Stomach smooth muscle (tissue), 2 donors: ENCODE results near the gene LRRFIP1.

Source experiments
- H3K27ac ChIP-seq: one replicate; pipeline ENCODE4 v1.7.0; 2013; ENCODE audit warnings: mild to moderate bottlenecking, low read length, inconsistent platforms
- H3K27me3 ChIP-seq, 2 donors: one replicate each; pipeline ENCODE4 v1.7.0; 2013; ENCODE audit warnings: low read length in 2 of 2; ENCODE audit not compliant: insufficient read depth in 2 of 2, control insufficient read depth in 1 of 2
- H3K36me3 ChIP-seq, 2 donors: one replicate each; pipeline ENCODE4 v1.7.0; 2013; ENCODE audit warnings: low read length in 2 of 2; ENCODE audit not compliant: control insufficient read depth in 2 of 2, insufficient read depth in 2 of 2
- H3K4me1 ChIP-seq: one replicate; pipeline ENCODE4 v1.7.0; 2013; ENCODE audit warnings: low read length; ENCODE audit not compliant: control insufficient read depth, insufficient read depth
- H3K4me3 ChIP-seq, 2 donors: one replicate each; pipeline ENCODE4 v1.7.0; 2013; ENCODE audit warnings: low read length in 2 of 2
- H3K9ac ChIP-seq, 2 donors: one replicate each; pipeline ENCODE4 v1.7.0; 2013; ENCODE audit warnings: low read length in 2 of 2, mild to moderate bottlenecking in 1 of 2
- H3K9me3 ChIP-seq, 2 donors: one replicate each; pipeline ENCODE4 v1.7.0; 2013; ENCODE audit warnings: low read length in 2 of 2; ENCODE audit not compliant: control insufficient read depth in 2 of 2
- donor health status: healthy.
- donor health status: Pancreatic carcinoma.

LRRFIP1 gene

DNA sequence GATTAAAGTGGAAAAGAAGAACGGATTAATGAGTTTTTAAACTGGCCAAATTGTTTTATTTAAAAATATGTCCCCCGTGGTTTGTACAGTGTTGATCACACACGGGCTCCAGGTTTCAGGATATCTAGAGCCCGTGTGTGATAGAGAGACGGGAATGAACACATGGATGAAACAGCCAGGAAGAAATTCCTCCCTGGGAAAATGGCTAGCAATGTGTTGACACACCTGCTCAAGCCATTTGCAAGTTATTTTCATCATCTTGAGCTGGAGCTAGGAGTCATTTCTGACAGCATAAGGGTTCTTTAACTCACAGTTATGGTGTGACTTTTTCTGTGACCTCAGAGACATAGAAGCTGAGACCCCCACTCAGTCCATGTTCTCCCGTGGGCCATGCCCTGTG, 81.6 kb downstream of the LRRFIP1 start:
- Histone ChIP-seq H3K4me3 (no peak overlapping the region), H3K36me3 (peaks cover 6 to 14% of the 10 kb centered on the region in 2 donors), H3K4me1 (peaks cover 60% of the 10 kb centered on the region), H3K27me3 (no peaks in the 10 kb centered on the region), H3K9ac (peak overlapping the region in 1 of 2 donors; percentile 7), H3K9me3 (no peaks in the 10 kb centered on the region), H3K27ac (peak overlapping the region; percentile 84)

DNA sequence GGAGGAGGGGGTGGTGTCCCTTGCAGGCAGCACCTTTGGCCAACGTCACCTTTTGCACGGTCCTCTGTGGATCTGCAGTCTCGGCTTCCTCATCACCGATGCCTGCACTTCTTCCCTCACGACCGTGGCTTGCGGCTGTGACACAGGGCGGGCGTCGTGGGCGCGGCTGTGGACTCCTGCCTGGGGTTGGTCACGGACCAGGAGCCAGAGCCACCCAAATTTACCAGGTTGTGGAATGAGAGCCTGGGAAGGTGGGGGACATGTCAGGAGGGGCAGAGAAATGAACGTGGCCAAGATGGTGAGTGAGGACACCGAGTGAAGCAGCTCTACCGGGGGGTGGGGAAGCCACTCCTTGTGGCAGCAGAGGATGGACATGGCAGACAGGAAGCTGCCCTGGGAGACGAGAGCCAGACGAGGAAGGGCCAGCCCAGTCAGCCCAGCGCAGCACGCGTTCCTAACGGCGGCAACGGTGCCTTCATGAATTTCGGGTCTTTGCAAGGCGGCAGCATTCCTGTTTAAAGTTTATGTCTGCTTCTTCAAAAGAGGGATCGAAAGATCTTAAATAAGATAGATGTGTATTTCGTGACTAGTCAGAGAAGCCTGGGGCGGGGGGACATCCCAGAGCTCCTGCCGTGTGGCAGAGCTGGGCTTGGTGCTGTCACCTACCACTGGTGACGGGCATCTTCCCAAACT, 84.2 kb downstream of the LRRFIP1 start:
- Histone ChIP-seq H3K4me3 (no peak overlapping the region), H3K27ac (peak overlapping the region; percentile 11), H3K4me1 (peaks cover 54% of the 10 kb centered on the region), H3K36me3 (peaks cover 6 to 14% of the 10 kb centered on the region in 2 donors), H3K9ac (no peak overlapping the region), H3K9me3 (no peaks in the 10 kb centered on the region), H3K27me3 (no peaks in the 10 kb centered on the region)

DNA sequence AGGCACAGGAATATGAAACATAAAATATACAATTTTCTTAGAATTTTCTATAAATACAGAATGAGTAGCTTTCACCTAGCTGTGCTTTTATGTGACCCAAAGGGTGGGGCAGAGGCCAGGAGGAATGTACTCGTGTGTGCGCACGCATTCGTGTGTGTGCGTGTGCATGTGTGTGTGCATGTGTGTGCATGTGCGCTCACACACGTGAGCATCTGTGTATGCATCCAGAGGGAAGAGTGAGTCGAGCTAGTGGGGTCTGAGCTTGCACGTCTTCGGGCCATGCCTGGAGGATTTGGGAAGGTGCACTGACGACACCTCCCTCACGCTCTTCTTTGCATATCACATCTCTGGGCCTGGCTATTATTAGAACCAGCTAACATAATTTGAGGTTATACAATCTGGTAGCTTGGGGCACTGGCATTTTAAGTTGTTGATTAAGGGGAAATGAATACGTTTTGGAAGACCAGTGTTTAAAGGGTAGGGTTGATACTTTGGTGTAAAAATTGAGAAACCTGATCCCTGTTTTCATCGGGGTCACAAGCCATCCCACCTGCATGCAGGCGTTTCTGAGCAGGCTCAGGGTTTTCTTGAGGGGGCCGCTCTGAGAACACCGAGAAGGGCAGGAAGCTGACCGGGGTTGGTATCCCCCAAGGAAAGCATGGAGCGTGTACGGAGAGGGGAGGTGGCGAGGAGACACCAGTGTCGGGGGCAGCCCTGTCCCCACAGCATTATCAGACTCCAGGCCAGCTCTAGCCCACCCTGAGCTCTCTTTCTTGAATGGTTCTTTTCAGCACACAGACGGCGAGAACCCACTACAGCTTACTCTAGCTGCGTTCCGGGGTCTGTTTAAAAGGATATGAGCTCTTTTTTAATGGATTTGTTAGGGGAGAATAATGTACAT, 85.3 kb downstream of the LRRFIP1 start:
- Histone ChIP-seq H3K9me3 (no peaks in the 10 kb centered on the region), H3K27me3 (no peaks in the 10 kb centered on the region), H3K27ac (peak overlapping the region; percentile 31), H3K9ac (no peak overlapping the region), H3K4me3 (no peak overlapping the region), H3K4me1 (peaks cover 47% of the 10 kb centered on the region), H3K36me3 (peaks cover 6 to 14% of the 10 kb centered on the region in 2 donors)

DNA sequence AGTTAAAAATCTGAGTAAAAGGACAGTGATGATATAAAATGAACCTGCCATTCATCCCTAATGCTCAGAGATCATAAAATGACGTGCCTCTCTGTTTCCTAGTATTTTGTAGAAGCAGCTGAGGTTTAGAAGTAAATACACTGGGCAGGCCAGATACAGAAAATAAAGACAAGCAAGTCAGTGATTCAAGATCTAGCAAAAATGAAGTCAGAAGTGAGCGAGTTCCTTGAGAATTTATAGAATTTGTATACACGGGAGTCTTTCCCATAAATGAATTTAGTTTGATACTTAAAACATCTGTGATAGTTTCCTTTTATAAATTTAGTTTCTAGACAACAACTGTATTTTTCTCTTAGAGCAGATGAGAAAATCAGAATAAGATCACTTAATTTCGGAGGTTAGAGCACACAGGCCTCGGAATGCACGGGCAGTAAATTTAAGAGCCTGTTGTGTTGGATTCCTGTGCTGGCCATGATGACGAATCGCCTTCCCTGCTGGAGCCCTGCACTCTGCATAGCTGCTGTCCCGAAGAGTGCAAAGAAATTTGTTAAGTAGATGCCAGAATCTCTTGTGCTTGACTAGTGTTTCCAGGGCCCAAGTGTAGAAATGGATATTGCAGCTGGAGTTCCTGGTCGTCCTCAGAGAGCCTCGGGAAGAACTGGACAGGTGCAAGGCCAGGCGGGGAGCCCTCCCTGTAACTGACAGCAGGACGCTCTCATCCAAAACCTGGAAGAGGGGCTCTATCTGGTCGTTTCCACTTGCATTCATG, 87.5 kb downstream of the LRRFIP1 start:
- H3K4me1 ChIP-seq = peaks cover 40% of the 10 kb centered on the region
- H3K9me3 ChIP-seq = no peaks in the 10 kb centered on the region
- H3K27me3 ChIP-seq = no peaks in the 10 kb centered on the region
- H3K4me3 ChIP-seq = peak overlapping the region; percentile 67 to 74
- H3K27ac ChIP-seq = peak overlapping the region; percentile 79
- H3K9ac ChIP-seq = peak overlapping the region; percentile 66 to 72
- peaks cover 6 to 16% of the 10 kb centered on the region in 2 donors for H3K36me3 ChIP-seq

DNA sequence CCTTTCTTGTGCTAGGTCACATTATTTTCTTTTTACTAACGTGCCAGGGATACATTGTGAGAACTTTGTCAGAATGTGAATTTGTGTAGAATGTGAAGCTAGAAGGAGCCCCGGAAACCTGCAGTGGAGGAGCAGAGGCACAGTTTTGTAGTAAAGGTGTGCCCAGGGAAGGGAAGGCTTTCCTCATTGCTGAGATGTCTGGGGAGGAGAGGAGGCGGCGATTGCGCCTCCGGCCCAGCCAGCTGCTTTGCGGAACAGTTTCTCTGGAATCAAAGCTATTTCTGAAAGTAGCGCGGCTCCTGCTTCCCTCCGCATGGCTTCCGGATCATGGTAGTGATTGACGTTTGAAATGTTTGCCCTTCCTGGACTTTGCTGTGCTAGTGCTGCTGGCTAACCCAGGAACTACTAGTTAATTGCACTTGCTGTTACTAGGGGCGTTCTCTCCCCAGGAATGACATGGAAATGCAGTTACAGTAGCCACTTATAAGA, 88.1 kb downstream of the LRRFIP1 start:
- H3K9ac ChIP-seq = peak overlapping the region; percentile 66 to 72
- peaks cover 7 to 18% of the 10 kb centered on the region in 2 donors for H3K36me3 ChIP-seq
- H3K9me3 ChIP-seq = no peaks in the 10 kb centered on the region
- no peaks in the 10 kb centered on the region for H3K27me3 ChIP-seq
- peak overlapping the region; percentile 79 for H3K27ac ChIP-seq
- peaks cover 40% of the 10 kb centered on the region for H3K4me1 ChIP-seq
- peak overlapping the region; percentile 67 to 74 for H3K4me3 ChIP-seq

DNA sequence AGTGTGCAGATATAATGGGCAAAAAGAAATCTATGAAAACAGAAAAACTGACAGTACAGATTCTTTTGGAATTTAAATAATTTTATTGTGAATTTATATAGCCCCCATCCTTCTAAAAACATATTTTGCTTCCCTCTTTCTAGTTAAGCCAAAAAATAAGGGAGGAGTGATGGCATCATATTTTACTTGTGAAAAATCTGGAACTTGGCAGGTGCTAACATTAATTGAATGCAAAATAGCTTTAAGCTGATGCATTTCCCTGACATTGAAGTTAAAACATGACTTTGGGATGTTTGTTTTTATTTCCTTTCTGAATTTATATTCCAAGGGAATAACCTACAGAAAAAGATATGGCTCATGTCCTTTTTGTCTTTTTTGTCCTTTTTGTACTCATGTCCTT, 88.6 kb downstream of the LRRFIP1 start:
- Histone ChIP-seq H3K9ac (peak overlapping the region in 1 of 2 donors; percentile 72), H3K27me3 (no peaks in the 10 kb centered on the region), H3K27ac (peak overlapping the region; percentile 79), H3K4me1 (peaks cover 40% of the 10 kb centered on the region), H3K36me3 (peaks cover 12 to 20% of the 10 kb centered on the region in 2 donors), H3K4me3 (peak overlapping the region; percentile 67 to 74), H3K9me3 (no peaks in the 10 kb centered on the region)

DNA sequence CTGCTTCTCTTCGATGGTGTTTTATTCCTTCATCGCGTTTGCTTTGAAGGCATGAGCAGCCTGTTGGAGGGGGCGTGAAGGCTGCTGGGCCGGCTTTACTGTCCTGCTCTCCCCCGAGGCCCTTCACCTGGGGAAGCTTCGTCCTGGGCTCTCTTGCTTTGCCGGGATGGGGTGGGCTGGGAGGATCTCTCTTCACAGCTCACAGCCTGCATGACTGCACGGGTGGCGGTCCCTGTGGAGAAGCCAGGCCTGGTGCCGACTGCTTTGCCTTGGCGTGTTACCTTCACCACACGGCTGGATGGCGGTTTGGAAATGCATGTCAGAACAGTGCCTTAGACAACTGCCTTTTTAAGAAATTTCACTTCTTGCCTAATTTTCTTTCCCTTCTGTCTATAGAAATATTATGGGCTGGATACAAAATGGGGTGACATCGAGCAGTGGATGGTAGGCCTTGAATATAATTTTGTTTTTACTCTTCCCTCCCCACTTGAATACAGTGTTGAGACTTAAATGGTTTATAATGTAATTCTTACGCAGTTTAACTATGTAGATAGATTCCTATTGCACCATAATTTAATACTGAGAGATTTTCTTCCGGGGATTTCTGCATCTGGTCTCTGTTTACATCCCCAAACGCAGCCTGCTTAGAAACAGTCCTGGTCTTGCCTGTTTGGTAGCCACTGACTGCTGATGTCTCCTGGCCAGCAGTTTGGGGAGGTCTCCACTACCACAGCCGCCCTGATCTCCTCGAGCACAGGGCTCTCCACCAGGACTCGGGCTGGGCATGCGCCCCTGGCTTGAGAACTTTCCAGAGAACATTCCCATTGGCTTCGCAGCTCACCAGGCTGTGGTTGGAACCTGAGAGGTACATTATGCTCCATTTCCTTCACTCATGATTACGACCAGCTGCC, 90.2 kb downstream of the LRRFIP1 start:
- Histone ChIP-seq H3K36me3 (peaks cover 7 to 14% of the 10 kb centered on the region in 2 donors), H3K9me3 (no peaks in the 10 kb centered on the region), H3K27me3 (no peaks in the 10 kb centered on the region), H3K4me1 (peaks cover 35% of the 10 kb centered on the region), H3K4me3 (no peak overlapping the region), H3K9ac (no peak overlapping the region), H3K27ac (peak overlapping the region; percentile 37)

DNA sequence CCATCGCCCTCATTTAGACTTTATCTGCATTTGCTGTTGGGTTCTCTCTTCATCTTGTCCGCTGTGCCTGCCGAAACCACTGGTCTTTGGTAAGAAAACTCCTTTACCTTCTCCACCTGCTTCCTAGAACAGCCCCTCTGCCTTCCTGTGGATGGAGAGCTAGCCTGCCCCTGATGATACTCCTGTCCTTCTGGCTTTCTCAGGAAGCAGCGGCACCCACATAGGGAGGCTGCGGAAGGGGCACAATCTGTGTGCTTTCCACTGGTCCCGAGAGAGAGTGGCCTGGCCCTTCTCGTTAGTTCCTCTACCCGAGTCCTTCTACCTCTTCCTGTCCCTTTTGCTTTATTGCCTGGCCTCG, 90.9 kb downstream of the LRRFIP1 start:
- H3K36me3 ChIP-seq = peaks cover 7 to 12% of the 10 kb centered on the region in 2 donors
- no peak overlapping the region for H3K9ac ChIP-seq
- H3K4me1 ChIP-seq = peaks cover 32% of the 10 kb centered on the region
- no peak overlapping the region for H3K4me3 ChIP-seq
- H3K9me3 ChIP-seq = no peaks in the 10 kb centered on the region
- no peaks in the 10 kb centered on the region for H3K27me3 ChIP-seq
- peak overlapping the region; percentile 37 for H3K27ac ChIP-seq

DNA sequence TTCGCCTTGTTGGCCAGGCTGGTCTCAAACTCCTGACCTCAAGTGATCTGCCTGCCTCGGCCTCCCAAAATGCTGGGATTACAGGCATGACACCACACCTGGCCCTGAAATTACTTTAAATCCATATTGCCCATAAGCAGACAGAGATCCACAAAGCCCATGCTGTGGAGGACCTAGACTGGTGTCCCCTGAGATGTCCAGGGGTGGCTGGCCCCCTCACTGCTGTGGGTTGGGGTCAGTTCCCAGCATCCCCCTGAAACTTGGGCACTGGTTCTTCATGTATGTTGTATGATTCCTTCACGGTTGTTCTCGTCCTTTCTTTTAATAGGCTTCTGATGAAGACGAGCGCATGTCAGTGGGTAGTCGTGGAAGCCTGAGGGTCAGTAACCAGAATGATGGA, 93.1 kb downstream of the LRRFIP1 start:
- H3K4me1 ChIP-seq = peaks cover 38% of the 10 kb centered on the region
- H3K27me3 ChIP-seq = no peaks in the 10 kb centered on the region
- peaks cover 11 to 14% of the 10 kb centered on the region in 2 donors for H3K36me3 ChIP-seq
- no peaks in the 10 kb centered on the region for H3K9me3 ChIP-seq
- no peak overlapping the region for H3K9ac ChIP-seq
- H3K27ac ChIP-seq = peak overlapping the region; percentile 18
- H3K4me3 ChIP-seq = no peak overlapping the region
